GM19043 (cell line): ENCODE measurements around the gene DGKB.
A peak's percentile ranks its signal among the peaks of the same experiment; 100 is the strongest.
"Not testable (repeated sequence)": the region's sequence is repeated elsewhere in the genome, so short reads cannot be mapped to it uniquely, and the experiment has no call there.

Experiments
- ATAC-seq: cut with Tn5 transposase; IDR thresholded peaks from one replicate; pipeline ENCODE4 v1.9.1; 2021; ENCODE audit warnings: low read depth; ENCODE audit not compliant: unreplicated experiment

DGKB gene

DNA sequence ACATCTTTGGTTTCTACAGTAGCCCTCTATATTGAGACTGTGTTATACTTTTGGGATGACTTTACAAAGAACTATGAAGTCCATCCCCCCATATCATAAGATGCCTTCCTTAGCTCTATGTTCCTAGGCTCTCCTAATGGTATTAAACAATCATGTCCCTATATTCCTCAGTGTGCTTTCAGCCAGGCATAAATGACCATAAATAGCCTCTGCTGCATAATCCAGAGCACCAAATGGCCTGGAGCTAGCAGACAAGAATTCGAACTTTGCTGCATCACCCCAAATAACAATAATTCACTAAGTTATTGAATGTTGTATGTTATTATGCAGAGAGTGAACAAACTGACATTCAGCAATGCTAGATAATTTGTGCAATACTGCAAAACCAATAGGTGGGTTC, 405.2 kb downstream of the DGKB start:
- no peak for ATAC-seq

DNA sequence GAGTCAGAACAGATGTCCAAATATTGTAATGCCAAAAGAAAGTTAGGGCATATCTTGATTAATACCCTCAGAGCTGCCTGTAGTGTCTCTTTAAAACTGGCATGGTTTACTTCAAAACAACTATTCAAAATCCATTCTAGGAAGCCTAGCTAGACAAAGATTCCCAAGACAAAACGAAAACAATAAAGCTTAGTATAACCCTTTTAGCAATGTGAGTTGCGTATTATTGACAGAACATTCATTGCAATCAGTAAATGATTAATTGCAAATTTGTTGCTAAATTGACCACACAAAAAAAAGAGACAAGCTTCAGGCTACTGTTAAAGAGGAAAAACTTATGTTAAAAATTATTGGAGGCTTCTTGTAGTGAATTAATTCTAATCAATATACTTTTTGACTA, 406.9 kb downstream of the DGKB start:
- no peak for ATAC-seq

DNA sequence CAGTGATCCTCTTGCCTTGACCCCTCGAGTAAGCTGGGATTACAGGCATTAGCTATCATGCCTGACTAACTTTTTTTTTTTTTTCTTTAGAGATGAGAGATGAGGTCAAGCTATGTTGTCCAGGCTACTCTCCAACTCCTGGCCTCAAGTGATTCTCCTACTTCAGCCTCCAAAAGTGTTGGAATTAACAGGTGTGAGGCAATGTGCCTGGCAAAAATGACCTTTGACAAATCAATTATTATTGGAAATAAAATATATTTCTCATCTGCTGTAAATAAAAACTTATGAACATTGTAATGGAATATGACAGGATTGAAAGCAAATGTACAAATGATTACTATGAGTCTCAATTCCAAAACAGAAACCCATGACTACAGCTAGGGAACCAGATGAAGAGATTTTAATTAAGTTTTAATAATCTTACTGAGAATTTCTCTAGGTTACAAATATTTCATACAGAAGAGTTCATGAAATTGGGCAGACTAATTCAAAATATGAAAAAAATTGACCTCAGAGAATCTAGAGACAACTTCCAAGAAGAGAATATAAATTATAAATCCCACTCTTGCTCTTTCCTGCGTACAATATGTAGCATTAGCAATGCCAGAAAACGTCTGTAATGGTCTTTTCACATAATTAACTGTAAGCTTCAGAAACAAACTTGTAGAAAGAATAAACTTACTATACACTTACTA, 414.7 kb downstream of the DGKB start:
- no peak for ATAC-seq

DNA sequence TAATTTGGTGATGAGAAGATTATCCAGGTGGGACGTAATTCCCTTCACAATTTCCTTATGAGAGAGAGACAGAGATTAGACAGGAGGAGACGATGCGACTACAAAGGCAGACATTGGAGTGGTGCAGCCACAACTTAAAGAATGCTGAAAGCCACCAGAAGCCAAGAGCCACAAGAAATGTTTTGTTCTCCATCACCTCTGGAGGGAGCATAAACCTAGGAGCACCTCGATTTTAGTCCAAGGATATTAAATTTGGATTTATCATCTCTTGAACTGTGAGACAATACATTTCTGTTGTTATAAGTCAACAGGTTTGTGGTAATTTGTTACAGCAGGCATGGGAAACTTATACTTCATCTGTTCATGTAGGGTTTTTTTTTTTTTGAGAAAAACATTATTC, 418.9 kb downstream of the DGKB start:
- ATAC-seq = no peak

DNA sequence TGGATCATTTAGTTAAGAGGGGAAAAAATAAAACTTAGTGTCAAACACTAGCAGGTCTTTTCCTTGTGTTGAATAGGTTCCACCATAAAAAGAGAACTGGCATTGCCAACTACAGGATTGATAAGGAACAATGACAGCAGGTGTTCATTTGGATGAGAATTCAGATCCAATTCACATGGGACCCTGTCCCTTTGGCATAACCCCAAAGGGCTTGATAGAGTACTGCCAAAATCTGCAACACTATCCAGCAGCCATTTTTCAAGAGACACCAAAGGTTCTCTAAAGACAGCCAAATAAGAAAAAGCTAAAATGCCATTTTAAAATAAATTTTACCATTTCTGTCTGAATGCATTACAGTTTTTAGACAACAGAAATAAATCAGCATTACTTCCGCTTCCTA, 422.3 kb downstream of the DGKB start:
- ATAC-seq = no peak

DNA sequence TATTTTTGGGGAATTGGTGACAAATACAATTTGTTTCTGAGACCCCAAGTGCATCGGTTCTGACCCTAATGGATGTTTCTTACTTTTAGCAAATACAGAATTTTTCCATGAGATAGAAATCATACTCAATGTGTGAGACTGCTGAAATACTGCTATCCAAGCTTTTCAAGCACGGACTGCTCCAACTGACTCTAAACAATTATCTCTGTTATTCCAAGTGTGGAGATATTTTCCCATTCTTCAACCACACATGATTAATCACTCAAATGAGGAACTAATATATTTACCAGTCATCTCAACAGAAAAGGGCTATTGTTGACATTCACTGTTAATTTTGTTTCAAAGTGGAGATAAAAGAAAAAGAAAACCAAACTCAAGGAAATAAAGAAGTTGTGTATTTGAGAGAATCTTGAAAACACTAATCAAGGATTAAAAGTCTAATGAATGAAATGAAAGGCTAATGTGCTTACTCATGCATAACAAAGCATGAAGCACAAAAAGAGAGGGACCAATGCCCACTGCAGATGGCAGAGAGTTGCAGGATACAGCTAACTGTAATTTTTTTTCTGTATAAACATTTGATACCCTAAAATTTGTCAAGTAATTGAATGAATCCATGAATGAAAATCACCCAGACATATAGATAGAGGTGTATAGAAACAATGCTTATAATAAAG, 423.6 kb downstream of the DGKB start:
- ATAC-seq = no peak

DNA sequence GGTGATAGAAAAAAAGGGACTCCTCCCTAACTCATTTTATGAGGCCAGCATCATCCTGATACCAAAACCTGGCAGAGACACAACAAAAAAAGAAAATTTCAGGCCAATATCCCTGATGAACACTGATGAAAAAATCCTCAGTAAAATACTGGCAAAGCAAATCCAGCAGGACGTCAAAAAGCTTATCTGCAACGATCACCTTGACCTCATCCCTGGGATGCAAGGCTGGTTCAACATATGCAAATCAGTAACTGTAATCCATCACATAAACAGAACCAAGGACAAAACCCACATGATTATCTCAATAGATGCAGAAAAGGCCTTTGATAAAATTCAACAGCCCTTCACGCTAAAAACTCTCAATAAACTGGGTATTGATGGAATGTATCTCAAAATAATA, 440.8 kb downstream of the DGKB start:
- ATAC-seq = not testable (repeated sequence)

DNA sequence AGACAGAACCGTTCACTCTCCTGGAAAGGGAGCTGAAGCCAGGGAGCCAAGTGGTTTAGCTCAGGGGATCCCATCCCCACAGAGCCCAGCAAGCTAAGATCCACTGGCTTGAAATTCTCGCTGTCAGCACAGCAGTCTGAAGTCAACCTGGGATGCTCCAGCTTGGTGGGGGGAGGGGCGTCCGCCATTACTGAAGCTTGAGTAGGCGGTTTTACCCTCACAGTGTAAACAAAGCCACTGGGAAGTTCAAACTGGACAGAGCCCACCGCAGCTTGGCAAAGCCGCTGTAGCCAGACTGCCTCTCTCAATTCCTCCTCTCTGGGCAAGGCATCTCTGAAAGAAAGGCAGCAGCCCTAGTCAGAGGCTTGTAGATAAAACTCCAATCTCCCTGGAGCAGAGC, 443.7 kb downstream of the DGKB start:
- ATAC-seq = not testable (repeated sequence)

DNA sequence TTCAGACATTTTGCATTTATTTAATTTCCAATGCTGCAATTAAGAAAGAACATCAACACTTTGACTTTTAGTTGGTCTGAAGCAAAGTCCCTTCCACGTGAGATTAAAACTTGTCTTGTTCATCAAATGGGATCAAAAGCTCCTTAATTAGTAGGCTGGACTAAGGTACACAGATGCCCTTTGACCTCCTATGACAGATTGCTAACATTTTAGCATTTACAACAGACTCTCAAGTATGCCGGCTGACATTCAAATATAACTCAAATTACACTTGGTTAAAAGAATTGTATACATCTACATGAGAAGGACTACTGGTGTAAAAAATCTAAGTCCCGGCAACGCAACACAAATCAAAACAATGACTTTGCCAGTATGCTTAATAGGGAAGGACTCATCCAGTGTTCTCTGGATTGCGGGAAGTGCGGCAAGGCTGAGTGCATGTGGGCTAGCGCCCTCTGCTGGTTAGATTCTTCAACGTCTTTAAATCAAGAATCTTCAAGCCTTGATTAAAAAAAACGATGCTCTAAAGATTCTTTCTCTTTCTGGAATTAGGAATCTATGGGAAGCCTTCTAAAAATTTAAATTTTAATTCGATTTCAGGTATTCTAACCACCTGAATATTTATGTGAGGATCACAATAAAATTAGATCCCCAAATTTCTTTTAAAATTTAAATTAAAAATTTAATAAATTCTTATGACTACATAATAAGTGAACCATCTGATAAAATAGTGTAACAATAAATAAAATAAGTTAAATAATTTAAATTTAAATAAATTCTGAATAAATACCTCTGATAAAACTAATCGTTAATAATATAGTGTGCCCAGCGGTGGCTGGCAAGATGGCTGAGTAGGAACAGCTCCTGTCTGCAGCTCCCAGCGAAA, 444.7 kb downstream of the DGKB start:
- ATAC-seq = peak; percentile 71

DNA sequence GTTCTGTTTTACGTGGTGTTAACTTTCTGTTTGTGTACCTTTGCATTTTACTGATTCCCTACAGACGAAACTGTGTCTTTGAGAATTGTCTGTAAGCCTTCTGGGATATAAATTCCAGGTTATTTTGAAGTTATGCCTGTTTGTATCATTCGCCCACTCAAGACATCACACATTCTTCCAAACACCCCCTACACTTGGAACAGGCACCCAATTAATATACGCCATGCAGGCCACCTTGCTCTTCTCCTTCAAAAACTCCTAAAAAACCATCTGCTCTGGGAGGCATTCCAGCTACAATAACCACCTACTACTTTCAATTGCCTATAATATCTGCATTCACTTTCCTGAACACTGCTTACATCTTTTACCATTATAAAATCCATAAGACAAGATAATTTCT, 453.3 kb downstream of the DGKB start:
- no peak for ATAC-seq

DNA sequence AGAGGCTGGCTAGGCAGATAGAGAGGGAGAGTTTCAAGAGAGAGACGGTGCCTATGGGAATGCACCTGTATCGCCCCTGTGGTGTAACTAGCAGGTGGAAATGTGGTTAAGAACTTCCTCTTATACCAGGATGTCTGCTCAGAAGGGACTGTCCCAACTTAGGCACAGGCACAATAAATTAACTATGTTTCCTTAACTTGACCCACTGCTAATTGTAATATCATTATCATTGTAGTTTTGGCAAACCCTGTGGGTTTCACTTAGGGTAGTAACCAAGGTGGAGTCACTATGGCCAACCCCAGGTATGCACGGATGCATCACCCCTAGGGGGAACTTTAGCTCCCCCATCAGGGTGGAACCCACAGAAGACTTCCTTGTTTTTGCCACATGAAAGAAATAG, 455.7 kb downstream of the DGKB start:
- no peak for ATAC-seq

DNA sequence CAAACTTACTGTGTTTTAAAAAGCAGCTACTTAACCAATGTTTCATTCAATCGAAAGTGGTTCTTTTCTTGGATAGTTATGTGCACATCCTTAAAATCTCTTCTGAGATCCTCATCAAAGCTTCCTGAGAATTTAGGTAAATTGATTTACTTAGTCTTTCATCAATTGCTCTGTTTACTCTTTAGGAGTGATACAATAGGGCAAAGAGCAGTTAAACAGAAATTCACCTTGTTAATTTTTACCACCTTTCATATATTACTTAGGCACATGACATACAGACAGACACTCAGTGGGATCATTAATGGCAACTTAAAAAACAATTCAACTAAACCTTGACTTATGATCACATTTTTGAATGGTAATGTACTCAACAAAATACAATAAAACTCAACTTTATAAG, 456.3 kb downstream of the DGKB start:
- no peak for ATAC-seq

DNA sequence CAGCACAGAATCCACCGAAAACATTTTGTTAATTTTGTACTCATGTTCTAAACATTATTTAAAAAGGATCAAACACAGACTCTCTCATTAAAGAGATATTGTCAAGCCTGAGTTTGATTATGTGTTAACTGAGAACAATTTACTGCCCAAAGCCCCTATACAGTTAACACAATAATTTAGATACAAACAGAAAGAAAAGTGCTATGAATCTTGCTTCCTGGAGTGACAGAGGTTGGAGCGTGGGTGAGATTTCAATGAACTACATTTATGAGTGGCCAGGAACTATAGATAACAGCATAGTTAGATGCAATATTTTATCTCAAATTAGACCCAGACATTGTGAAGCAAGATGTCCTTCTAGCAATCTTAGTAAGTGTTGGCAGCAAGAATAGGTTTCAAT, 464.2 kb downstream of the DGKB start:
- ATAC-seq = no peak

DNA sequence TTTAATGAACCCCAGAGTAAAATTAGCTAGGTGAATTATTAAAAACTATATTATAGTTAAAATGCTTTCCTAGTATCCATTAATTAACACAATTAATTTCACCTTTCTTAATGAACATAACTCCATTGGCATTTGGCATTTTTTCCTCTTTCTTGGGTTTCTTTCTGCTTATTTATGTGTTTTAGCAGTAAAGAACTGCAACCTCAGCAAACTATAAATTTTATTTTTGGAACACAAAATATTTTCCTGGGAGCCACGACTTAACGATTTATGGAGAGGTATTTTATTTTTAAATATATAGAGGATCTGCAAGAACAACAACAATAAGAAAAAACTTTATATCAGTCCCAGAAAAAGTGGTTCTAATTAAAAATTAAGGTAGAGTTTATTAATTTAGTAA, 465.7 kb downstream of the DGKB start:
- no peak for ATAC-seq

DNA sequence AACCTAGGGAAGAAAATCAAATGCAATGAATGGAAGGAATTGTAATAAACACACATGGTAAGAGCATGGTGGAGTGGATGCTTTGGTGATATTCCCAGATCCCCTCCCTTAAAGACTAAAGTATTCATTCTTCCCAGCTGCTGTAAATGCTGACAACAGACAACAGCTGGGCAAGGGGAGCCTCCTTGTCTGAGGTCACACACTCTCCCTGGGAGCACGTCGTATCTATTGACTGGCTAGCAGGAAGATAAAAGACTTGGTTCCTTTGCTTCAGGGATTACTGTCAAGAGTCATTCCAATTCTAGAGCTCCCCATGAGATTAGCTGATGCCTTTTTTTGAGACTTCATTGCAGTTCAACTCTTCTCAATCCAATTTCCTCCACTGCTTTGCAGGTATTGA, 469.6 kb downstream of the DGKB start:
- ATAC-seq = no peak

DNA sequence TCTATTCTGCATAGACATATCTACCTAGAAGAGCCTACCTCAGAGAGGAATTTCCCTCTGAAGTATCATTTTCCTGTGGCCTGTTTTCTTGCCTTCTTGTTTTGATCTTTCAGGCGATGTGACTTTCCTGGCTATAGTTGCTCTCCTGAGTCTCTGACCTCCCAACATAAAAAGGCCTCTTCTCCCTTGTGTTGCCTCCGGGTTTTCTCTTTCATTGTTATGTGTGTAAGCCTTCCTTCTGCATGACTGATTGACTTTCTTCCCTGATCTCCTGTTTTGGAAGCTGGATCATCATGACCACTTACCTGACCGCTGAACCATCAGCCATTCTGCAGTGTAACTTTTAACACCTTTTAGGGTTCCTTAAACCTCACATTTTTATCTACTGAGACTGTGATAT, 471.6 kb downstream of the DGKB start:
- no peak for ATAC-seq

DNA sequence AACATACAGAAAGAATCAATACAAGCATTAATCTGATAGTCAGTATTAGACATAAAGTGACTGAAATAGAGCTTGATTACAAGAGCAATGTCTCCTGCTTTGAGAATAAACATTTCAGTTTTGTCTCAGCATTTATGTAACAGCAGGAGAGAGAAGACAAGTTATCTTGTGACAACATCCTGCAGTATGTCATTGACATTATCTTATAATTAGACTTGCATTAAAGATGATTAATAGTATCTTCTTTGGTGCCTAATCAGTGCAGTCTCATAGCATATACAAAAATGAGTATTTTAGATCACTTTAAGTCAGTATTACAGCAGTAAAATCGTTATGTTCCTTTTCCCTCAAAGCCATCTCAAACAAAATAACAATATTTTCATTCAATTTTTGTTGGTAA, 477.0 kb downstream of the DGKB start:
- no peak for ATAC-seq

DNA sequence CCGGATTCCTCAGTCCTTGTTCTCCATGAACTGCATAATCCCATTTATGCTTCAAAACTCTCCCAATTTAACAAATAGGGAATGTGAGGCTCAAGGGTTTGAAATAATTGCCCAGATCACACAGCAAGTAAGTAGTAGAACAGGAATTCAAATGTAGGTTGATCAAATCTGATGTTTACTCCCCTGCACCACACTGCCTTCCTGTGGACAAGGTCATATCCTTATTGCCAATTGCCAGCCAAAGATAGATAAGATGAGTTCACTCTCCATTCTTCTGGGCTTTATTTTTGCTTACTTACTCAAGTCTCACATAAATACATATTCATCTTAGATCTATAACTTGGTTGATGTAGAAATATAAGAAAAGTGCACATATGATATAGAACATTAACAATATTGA, 477.9 kb downstream of the DGKB start:
- ATAC-seq = no peak

DNA sequence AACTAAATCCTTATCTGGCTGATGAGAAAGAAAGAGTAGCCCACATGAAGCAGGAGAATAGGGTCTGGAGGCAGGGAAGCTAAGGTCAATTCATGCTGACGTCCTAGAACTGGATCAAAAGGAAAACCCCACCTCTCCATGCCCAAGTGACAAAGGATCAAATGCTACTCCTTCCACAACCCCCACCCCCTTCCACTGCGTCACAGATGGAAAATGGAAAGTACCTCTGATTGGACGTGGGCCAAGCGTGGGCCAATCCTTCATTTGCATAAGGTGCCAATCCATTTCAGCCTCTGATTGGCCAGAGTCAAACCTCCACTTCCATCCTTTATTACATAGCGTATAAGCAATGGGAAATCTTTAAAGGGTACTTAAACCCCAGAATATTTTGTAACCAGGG, 481.8 kb downstream of the DGKB start:
- no peak for ATAC-seq

DNA sequence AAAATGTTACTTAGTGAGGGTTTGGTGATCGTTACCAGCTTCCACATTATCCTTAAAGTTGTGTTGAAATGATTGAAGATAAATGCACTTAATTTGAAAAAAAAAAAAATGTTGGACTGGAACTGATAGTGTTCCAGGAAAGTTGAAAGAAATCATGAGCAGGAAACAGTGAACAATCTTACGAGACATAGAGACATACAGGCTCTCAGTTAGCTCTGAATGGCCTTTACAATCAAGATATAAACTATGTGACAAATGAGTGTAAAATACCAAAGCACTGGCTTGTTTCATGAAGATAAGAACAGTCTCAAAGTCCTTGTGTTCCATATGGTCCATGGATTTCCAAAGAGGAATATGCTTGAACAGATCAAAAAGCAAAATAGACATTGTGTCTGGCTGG, 483.0 kb downstream of the DGKB start:
- no peak for ATAC-seq

DNA sequence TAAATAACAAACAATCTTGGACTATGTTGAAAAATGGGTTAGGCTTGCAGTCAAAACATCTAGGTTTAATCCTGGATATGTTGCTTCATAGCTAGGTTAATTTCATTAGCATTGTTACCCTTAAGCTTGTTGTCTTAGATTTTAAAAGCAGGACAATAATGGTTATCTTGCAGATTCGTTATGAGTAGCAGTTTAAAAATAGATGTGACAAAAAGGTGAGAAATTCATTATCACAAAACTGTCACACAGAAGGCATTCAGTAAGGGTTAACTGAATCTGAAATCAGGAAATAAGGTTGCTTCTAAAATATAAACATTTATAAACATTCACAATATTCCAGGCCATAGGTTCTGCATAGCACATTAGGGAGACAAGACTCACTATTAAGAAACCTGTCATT, 483.9 kb downstream of the DGKB start:
- ATAC-seq = no peak
